GM12874 (cell line): Measurements from ENCODE around the gene PTPRD.

Experiments used
- CTCF ChIP-seq: IDR thresholded peaks from 2 replicates; pipeline ENCODE4 v1.5.1; 2011; ENCODE audit warnings: low read depth, mild to moderate bottlenecking, control low read depth, low read length, moderate library complexity; ENCODE audit not compliant: insufficient read depth

Gene PTPRD

DNA sequence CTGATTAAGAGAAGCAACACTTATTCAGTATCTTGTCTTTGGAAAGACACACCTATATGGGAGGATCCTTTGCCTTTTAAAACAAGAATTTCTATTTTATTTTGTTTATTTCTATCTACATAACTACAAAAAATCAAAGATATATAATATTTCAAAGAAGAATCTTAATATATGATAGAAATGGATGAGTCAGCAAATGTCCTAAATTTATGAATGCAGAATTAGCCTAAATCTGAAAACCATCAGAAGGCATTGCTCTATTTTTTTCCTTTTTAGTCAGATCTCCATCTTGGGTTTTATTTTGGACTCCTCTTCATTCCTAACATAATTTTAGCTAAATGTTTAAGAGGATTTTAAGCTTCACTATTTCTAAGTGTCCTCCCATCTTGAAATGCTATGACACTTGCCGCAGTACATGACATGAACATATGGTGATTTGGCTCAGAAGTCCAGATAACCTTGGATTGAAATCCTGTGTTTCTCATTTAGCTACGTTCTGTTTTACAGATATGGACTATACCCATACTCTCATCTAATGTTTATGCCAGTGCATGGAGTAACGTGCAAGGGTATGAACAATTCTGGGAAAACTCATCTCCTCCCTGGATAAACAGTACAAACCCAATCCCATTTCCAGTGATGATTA, 1490.4 kb downstream of the PTPRD start:
- no peak for TF ChIP-seq CTCF

DNA sequence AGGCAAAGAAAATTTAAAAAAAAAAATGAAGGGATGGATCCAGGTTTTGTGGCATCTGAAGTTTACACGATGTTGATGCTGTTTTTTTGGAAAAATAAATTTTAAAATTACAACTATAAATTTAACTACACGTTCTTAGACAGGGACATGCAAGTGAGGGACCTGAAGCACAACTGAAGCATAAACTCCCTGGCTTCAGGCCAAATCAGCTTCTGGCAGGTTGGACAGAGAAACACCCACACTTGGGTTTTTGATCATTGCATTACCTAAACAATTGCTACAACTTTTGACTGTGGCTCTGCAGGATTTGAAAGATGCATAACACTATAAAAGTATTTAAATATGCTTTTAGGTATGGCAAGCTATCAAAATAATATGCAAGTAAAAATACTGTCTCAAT, 1494.9 kb downstream of the PTPRD start:
- no peak for TF ChIP-seq CTCF

- no peak for TF ChIP-seq CTCF
These were observed 1500.6 kb downstream of the PTPRD start for GRCh38 chr9:9112001-9112720.

- TF ChIP-seq CTCF = no peak
These were observed 1504.2 kb downstream of the PTPRD start for GRCh38 chr9:9108641-9109040.

- TF ChIP-seq CTCF = no peak
These were observed 1510.5 kb downstream of the PTPRD start for GRCh38 chr9:9102295-9102694.

DNA sequence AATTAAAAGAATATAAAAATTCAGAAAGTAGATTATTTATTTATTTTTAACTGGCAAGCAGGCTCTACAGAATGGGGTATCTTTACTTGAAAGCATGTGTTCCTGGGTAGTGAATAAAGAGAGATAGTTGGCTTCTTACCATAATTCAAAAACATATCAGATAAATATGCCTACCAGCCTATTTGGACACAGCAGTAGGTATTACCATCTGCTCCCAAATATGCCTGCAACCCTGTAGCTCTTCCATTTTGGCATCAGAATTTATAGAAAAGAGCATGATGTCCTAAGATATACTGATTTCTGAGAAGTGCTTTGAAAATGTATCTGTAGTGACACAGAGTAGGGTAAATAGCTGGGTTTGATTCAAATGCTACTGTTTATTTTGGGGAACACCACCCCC, 1512.7 kb downstream of the PTPRD start:
- no peak for TF ChIP-seq CTCF

DNA sequence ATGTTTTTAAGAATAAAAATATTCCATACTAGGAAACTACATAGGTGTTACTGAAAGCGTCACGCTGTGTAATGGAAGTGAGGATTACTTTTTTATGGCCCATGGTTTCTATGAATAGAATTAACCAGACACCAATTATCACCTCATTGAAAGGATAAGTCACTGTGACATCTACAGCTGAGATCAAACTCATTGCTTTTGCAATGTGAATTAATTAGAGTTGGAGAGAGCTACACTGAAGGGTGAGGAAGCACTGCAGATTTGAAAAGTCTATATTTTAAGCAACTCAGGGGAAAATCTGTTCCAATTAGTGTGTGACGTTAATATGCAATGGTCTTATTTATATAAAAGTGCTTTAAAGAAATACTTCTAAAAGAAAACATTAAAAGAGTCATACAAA, 1513.2 kb downstream of the PTPRD start:
- no peak for TF ChIP-seq CTCF
